OCI-LY7 (cell line): ENCODE results near the gene MTMR2. TPM values are rescaled to one million over a fixed set of nuclear protein-coding genes. Genes with fewer than 3 reads are reported as not detected.

ENCODE experiments used
- BruUV-seq: library from RNA; stranded (reverse); fragments of 400-500 nt; replicated peaks from 2 replicates; lab custom pipeline; 2021; lab: Mats Ljungman, UMichigan
- CTCF ChIA-PET: fragments of 300-600 bp; sonication (Branson Sonifier 250); formaldehyde crosslinking; loops from one replicate; lab custom pipeline; 2022; ENCODE audit warnings: antibody characterized with exemption; ENCODE audit not compliant: unreplicated experiment; lab: Charles Lee
- POLR2A ChIA-PET: fragments of 300-600 bp; sonication (Branson Sonifier 250); formaldehyde crosslinking; loops from one replicate; lab custom pipeline; 2022; ENCODE audit warnings: antibody characterized with exemption; lab: Charles Lee
- DNase-seq: peaks from one replicate; pipeline ENCODE4 v3.0.0-alpha.2; 2015; ENCODE audit warnings: low spot score
- H2AFZ ChIP-seq: fragments of 200-600 bp; sonication (generic), shearing (Covaris generic); 2 replicates; pipeline ENCODE4 v1.6.1; 2014; ENCODE audit warnings: mild to moderate bottlenecking, antibody characterized with exemption, low read length, moderate library complexity
- H3K27ac ChIP-seq: fragments of 200-600 bp; sonication (generic); 2 replicates; pipeline ENCODE4 v1.5.1; 2014; ENCODE audit warnings: mixed run types, low read depth, mild to moderate bottlenecking, moderate library complexity, low read length, inconsistent platforms; ENCODE audit not compliant: poor library complexity, severe bottlenecking
- H3K36me3 ChIP-seq: fragments of 200-600 bp; sonication (generic); 2 replicates; pipeline ENCODE4 v1.6.1; 2014; ENCODE audit warnings: mild to moderate bottlenecking, antibody characterized with exemption, low read length, moderate library complexity, mixed read lengths; ENCODE audit not compliant: insufficient read depth
- H3K4me1 ChIP-seq: fragments of 200-600 bp; sonication (generic); 2 replicates; pipeline ENCODE4 v1.5.1; 2014; ENCODE audit warnings: mild to moderate bottlenecking, low read length; ENCODE audit not compliant: insufficient read depth, poor library complexity, severe bottlenecking
- H3K4me2 ChIP-seq: fragments of 200-600 bp; sonication (generic); 2 replicates; pipeline ENCODE4 v1.6.1; 2014; ENCODE audit warnings: mild to moderate bottlenecking, low read length
- H3K4me3 ChIP-seq: fragments of 200-600 bp; sonication (generic); 2 replicates; pipeline ENCODE4 v1.5.1; 2014; ENCODE audit warnings: mild to moderate bottlenecking, low read depth, low read length; ENCODE audit not compliant: poor library complexity, severe bottlenecking
- H3K79me2 ChIP-seq: fragments of 200-600 bp; sonication (generic); 2 replicates; pipeline ENCODE4 v1.6.1; 2016; ENCODE audit warnings: low read depth, mild to moderate bottlenecking, low read length, moderate library complexity, mixed read lengths; ENCODE audit not compliant: insufficient read depth
- H3K9me2 ChIP-seq: fragments of 200-600 bp; sonication (generic); 2 replicates; pipeline ENCODE4 v1.6.1; 2016; ENCODE audit warnings: mild to moderate bottlenecking, low read length, mixed read lengths; ENCODE audit not compliant: insufficient read depth
- H3K9me3 ChIP-seq: fragments of 200-600 bp; sonication (generic); 2 replicates; pipeline ENCODE4 v1.6.1; 2014; ENCODE audit warnings: mild to moderate bottlenecking, mixed run types, low read length, mixed read lengths
- H4K20me1 ChIP-seq: fragments of 200-600 bp; sonication (generic); 2 replicates; pipeline ENCODE4 v1.6.1; 2014; ENCODE audit warnings: mild to moderate bottlenecking, antibody characterized with exemption, low read length, moderate library complexity, mixed read lengths; ENCODE audit not compliant: insufficient read depth
- EZH2phosphoT487 ChIP-seq: fragments of 200-600 bp; sonication (generic); IDR thresholded peaks from 2 replicates; pipeline ENCODE4 v1.6.1; 2018; ENCODE audit warnings: low read depth, borderline replicate concordance, mild to moderate bottlenecking, mixed run types, antibody characterized with exemption, low read length, moderate library complexity, mixed read lengths
- intact Hi-C: fragments of 100-400 bp; cut with micrococcal nuclease; formaldehyde crosslinking; loops from one replicate; pipeline ENCODE4 v1.10.0; 2022; ENCODE audit not compliant: unreplicated experiment
- total RNA-seq, 2 experiments: library from RNA; depleted of rRNA in 1 of 2; stranded (reverse); fragments of >200 nt in 1 of 2; shearing (Covaris generic) in 1 of 2; gene quantifications; 2 replicates each; pipeline ENCODE4 v1.2.3, GENCODE V29; 2014 to 2022
- TF ChIP-seq, protein P1 (sequence below): fragments of 200-600 bp; sonication (generic); conservative IDR thresholded peaks from 2 replicates; pipeline ENCODE4 v1.5.1; 2014; ENCODE audit warnings: mild to moderate bottlenecking, antibody characterized with exemption, low read length, moderate library complexity, mixed read lengths

MTMR2 gene
- total RNA-seq, 2 experiments from 2014 or later: 0.79 to 13.0 TPM

DNA sequence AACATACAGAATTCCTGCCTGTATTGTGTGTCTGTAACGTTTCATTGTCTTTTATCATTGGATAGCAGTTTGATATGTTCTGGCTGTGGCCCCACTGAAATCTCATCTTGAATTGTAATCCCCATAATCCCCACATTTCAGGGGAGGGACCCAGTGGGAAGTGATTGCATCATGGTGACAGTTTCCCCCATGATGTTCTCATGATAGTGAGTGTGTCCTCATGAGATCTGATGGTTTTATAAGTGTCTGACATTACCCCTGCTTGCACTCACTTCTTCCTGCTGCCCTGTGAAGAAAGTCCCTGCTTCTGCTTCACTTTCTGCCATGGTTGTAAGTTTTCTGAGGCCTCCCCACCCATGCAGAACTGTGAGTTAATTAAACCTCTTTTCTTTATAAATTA, 19.6 kb upstream of the MTMR2 start:
- peaks cover 13% of the 10 kb centered on the region; the same call in 1 of the 2 replicates for H3K9me3 ChIP-seq
- ChIA-PET CTCF (no interaction called here), POLR2A (interaction anchor here (1.5 kb wide), 1 partner anchor 10 kb away, joined by 3 read pairs; no protein-coding TSS in a partner anchor)
- TF ChIP-seq, protein P1, sequence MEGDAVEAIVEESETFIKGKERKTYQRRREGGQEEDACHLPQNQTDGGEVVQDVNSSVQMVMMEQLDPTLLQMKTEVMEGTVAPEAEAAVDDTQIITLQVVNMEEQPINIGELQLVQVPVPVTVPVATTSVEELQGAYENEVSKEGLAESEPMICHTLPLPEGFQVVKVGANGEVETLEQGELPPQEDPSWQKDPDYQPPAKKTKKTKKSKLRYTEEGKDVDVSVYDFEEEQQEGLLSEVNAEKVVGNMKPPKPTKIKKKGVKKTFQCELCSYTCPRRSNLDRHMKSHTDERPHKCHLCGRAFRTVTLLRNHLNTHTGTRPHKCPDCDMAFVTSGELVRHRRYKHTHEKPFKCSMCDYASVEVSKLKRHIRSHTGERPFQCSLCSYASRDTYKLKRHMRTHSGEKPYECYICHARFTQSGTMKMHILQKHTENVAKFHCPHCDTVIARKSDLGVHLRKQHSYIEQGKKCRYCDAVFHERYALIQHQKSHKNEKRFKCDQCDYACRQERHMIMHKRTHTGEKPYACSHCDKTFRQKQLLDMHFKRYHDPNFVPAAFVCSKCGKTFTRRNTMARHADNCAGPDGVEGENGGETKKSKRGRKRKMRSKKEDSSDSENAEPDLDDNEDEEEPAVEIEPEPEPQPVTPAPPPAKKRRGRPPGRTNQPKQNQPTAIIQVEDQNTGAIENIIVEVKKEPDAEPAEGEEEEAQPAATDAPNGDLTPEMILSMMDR: no peak
- no peak for TF ChIP-seq EZH2phosphoT487
- H3K36me3 ChIP-seq: no peaks in the 10 kb centered on the region
- H3K9me2 ChIP-seq: no peaks in the 10 kb centered on the region
- DNase-seq: no peak
- H3K4me3 ChIP-seq: no peak overlapping the region
- H3K27ac ChIP-seq: no peak overlapping the region
- H4K20me1 ChIP-seq: no peaks in the 10 kb centered on the region
- no TSS peak for BruUV-seq
- no peaks in the 10 kb centered on the region for H3K4me1 ChIP-seq
- H2AFZ ChIP-seq: no peak overlapping the region
- H3K79me2 ChIP-seq: no peaks in the 10 kb centered on the region
- no peak overlapping the region for H3K4me2 ChIP-seq
- intact Hi-C loops: no loop called here

DNA sequence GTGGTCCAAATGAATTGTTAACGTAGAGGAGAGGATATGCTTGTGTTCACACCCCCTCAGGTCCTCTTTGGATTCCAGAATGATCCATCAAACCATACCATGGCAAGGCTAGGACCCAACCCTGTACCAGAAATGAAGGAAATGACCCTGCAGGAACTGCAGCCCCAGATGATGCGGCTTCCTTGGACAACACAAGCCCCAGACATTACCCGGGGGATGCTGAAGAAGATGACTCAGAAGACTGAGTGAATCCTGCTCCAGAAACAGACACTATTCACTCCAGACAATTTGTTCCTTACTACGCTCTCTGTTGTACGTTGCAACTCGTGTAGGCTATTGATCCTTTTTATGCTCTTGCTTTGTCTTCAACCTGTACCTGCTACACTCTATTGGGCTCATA, 15.2 kb upstream of the MTMR2 start:
- CTCF ChIA-PET: no interaction called here
- TF ChIP-seq, protein P1: no peak
- TF ChIP-seq EZH2phosphoT487: no peak
- intact Hi-C loops: no loop called here
- no peak overlapping the region for H2AFZ ChIP-seq
- no peaks in the 10 kb centered on the region for H3K4me1 ChIP-seq
- BruUV-seq: no TSS peak
- POLR2A ChIA-PET: no interaction called here
- H3K27ac ChIP-seq: no peak overlapping the region
- H3K4me2 ChIP-seq: no peak overlapping the region
- H3K4me3 ChIP-seq: no peak overlapping the region
- no peaks in the 10 kb centered on the region for H3K9me2 ChIP-seq
- H3K36me3 ChIP-seq: no peaks in the 10 kb centered on the region
- no peak for DNase-seq
- 0 out of 2 replicates have a peak, but pooled peaks cover 2% of the 10 kb centered on the region for H3K9me3 ChIP-seq
- H3K79me2 ChIP-seq: no peaks in the 10 kb centered on the region
- H4K20me1 ChIP-seq: no peaks in the 10 kb centered on the region

DNA sequence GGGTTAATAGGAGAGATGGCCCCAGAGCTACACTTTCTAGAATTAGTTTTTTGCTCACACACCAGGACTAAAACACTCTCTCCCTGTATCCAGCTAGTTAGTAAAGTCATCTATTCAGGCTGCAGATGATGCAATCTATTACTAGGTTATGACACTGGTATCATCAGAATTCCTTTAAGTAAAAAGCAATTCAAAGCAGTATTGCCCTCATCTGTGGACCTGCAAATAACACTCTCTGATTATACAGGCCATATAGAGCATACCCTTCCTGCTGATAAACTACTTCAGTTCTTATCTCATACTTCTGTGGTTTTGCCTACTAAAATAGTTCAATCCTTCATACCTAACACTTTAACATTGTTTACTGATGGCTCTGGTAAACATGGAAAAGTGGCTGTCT, 13.5 kb upstream of the MTMR2 start:
- Histone ChIP-seq H3K4me1 (no peaks in the 10 kb centered on the region), H3K9me3 (no peaks in the 10 kb centered on the region), H3K9me2 (no peaks in the 10 kb centered on the region), H3K79me2 (no peaks in the 10 kb centered on the region), H3K27ac (no peak overlapping the region), H4K20me1 (no peaks in the 10 kb centered on the region), H3K4me3 (no peak overlapping the region), H3K36me3 (no peaks in the 10 kb centered on the region), H2AFZ (no peak overlapping the region), H3K4me2 (no peak overlapping the region)
- CTCF ChIA-PET: no interaction called here
- no TSS peak for BruUV-seq
- POLR2A ChIA-PET: interaction anchor here (0.6 kb wide), 1 partner anchor 315 kb away, joined by 3 read pairs; no protein-coding TSS in a partner anchor
- DNase-seq: no peak
- intact Hi-C loops: no loop called here
- no peak for TF ChIP-seq EZH2phosphoT487
- TF ChIP-seq, protein P1: no peak
